HEK293 (cell line): ENCODE data around the gene PIP5KL1.

Experiments used
- ZNF155 ChIP-seq: fragments of 450-650 bp; formaldehyde crosslinking; IDR thresholded peaks from 2 replicates; pipeline ENCODE4 v1.5.1; 2016; ENCODE audit warnings: missing biosample characterization, missing genetic modification characterization
- ZNF596 ChIP-seq: fragments of 450-650 bp; IDR thresholded peaks from 2 replicates; pipeline ENCODE4 v1.5.0; 2018; ENCODE audit warnings: missing biosample characterization, mild to moderate bottlenecking, missing genetic modification characterization, moderate library complexity

GRCh38 chr9:127873886-127874285 lies 56.7 kb downstream of the PIP5KL1 start:
- no peak for TF ChIP-seq ZNF155 (tag by site-specific recombination)
- TF ChIP-seq ZNF596 (tag by site-specific recombination), result no peak
